ENCODE measurements around the gene CCDC167.

The CCDC167 gene

GRCh38 chr6:37484786-37485170 lies 14.9 kb downstream of the CCDC167 start:
- no peak for TF ChIP-seq CTCF (conservative IDR thresholded peaks at IDR 0.05; ENCODE audit: low read depth, low read length)
- H3K4me3 ChIP-seq (ENCODE audit: low read length): no peak overlapping the region
- DNase-seq (ENCODE audit: low read depth): no peak

- no peak overlapping the region for H3K4me3 ChIP-seq (ENCODE audit: low read length)
- no peak for DNase-seq (ENCODE audit: low read depth)
- TF ChIP-seq CTCF (conservative IDR thresholded peaks at IDR 0.05; ENCODE audit: low read depth, low read length): peak; percentile 85
These were observed 15.5 kb downstream of the CCDC167 start for GRCh38 chr6:37483917-37484785.

GRCh38 chr6:37483252-37483901 lies 16.3 kb downstream of the CCDC167 start:
- TF ChIP-seq CTCF (conservative IDR thresholded peaks at IDR 0.05; ENCODE audit: low read depth, low read length): no peak
- no peak overlapping the region for H3K4me3 ChIP-seq (ENCODE audit: low read length)
- DNase-seq (ENCODE audit: low read depth): no peak

GRCh38 chr6:37482606-37483251 lies 17.0 kb downstream of the CCDC167 start:
- no peak overlapping the region for H3K4me3 ChIP-seq (ENCODE audit: low read length)
- no peak for DNase-seq (ENCODE audit: low read depth)
- no peak for TF ChIP-seq CTCF (conservative IDR thresholded peaks at IDR 0.05; ENCODE audit: low read depth, low read length)

GRCh38 chr6:37481711-37482605 lies 17.7 kb downstream of the CCDC167 start:
- no peak for DNase-seq (ENCODE audit: low read depth)
- no peak overlapping the region for H3K4me3 ChIP-seq (ENCODE audit: low read length)
- no peak for TF ChIP-seq CTCF (conservative IDR thresholded peaks at IDR 0.05; ENCODE audit: low read depth, low read length)

- TF ChIP-seq CTCF (conservative IDR thresholded peaks at IDR 0.05; ENCODE audit: low read depth, low read length): no peak
- no peak for DNase-seq (ENCODE audit: low read depth)
- H3K4me3 ChIP-seq (ENCODE audit: low read length): no peak overlapping the region
These were observed 18.6 kb downstream of the CCDC167 start for GRCh38 chr6:37480951-37481534.
